ENCODE results near the gene FRS3.
A peak's percentile ranks its signal among the peaks of the same experiment; 100 is the strongest.
"Not testable (repeated sequence)": the region's sequence is repeated elsewhere in the genome, so short reads cannot be mapped to it uniquely, and the experiment has no call there.

The FRS3 gene

DNA sequence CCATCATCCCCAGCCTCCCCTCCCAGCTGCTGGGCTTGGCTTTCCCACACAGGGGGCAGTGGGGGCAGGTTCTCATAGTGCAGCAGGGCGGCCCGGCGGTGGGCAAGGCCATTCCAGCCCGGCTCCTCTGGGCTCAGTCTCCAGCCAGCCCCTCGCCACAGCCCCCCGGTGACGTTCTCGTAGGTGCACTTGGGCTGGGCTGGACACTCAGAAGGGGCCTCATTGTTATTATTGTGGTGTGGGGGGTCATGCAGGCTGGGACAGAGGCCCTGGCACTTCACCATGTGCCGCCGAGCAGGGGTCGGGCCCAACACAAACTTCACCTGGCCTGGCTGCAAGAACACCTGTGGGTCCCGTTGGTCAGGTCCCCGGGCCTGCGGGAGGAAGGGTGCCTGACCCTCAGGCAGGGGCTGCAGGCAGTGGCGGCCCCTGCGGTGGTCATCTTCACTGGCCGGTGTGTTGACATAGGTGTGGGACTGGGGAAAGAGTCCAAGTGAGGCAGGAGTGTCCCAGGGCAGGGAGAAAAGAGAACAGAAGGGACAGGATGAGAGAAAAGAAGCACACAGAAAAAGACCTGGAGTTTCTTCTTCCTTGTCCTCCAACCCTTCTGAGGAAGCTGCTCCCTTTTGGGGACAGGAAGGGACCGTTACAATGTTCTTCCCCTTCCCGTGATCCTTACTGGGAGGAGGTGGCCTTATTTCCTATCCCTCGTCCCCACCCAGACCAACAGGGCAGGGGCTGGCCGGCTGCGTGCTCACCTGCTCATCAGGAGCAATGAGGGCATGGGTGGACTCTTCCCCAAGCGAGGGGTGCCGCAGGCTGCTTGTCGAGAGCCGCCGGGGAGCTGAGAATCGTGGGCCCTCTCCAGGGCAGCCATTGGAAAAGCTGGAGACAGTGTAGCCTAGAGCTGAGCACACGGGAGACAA is 8.4 kb downstream of the FRS3 start:
- H3K4me3 Mint-ChIP-seq = no peak overlapping the region
- H3K9me3 Mint-ChIP-seq = no peaks in the 10 kb centered on the region
- peaks cover 8% of the 10 kb centered on the region for H3K36me3 Mint-ChIP-seq (ENCODE audit: insufficient read depth)
- ATAC-seq (replicated peaks) = no peak
- DNase-seq = no peak
- no peaks in the 10 kb centered on the region for H3K27me3 Mint-ChIP-seq
- H3K27ac Mint-ChIP-seq = no peak overlapping the region
- H3K4me1 Mint-ChIP-seq (ENCODE audit: low read depth in 2 of 2) = peaks cover 0 to 2% of the 10 kb centered on the region in 2 donors

GRCh38 chr6:41770381-41771057 is 9.2 kb downstream of the FRS3 start:
- H3K9me3 Mint-ChIP-seq = no peaks in the 10 kb centered on the region
- H3K27ac Mint-ChIP-seq = no peak overlapping the region
- no peak overlapping the region for H3K4me3 Mint-ChIP-seq
- no peak for ATAC-seq (replicated peaks)
- DNase-seq = no peak
- peaks cover 0 to 2% of the 10 kb centered on the region in 2 donors for H3K4me1 Mint-ChIP-seq (ENCODE audit: low read depth in 2 of 2)
- peaks cover 8% of the 10 kb centered on the region for H3K36me3 Mint-ChIP-seq (ENCODE audit: insufficient read depth)
- no peaks in the 10 kb centered on the region for H3K27me3 Mint-ChIP-seq

- no peaks in the 10 kb centered on the region for H3K9me3 Mint-ChIP-seq
- DNase-seq (no peak), ATAC-seq (replicated peaks) (no peak)
- H3K36me3 Mint-ChIP-seq (ENCODE audit: insufficient read depth) = peaks cover 8% of the 10 kb centered on the region
- H3K27ac Mint-ChIP-seq = peak overlapping the region in 1 of 2 donors; percentile 32
- no peaks in the 10 kb centered on the region for H3K27me3 Mint-ChIP-seq
- peaks cover 0 to 2% of the 10 kb centered on the region in 2 donors for H3K4me1 Mint-ChIP-seq (ENCODE audit: low read depth in 2 of 2)
- H3K4me3 Mint-ChIP-seq = no peak overlapping the region
These were observed 10.3 kb downstream of the FRS3 start for GRCh38 chr6:41769376-41769775.

- no peaks in the 10 kb centered on the region for H3K27me3 Mint-ChIP-seq
- no peak for ATAC-seq (replicated peaks)
- peaks cover 0 to 2% of the 10 kb centered on the region in 2 donors for H3K4me1 Mint-ChIP-seq (ENCODE audit: low read depth in 2 of 2)
- H3K4me3 Mint-ChIP-seq = no peak overlapping the region
- H3K27ac Mint-ChIP-seq = peak overlapping the region in 1 of 2 donors; percentile 32
- no peak for DNase-seq
- peaks cover 8% of the 10 kb centered on the region for H3K36me3 Mint-ChIP-seq (ENCODE audit: insufficient read depth)
- no peaks in the 10 kb centered on the region for H3K9me3 Mint-ChIP-seq
These were observed 11.0 kb downstream of the FRS3 start for GRCh38 chr6:41768545-41769308.

GRCh38 chr6:41767112-41767833 is 12.4 kb downstream of the FRS3 start:
- Mint-ChIP-seq H3K9me3 (no peaks in the 10 kb centered on the region), H3K4me1 (ENCODE audit: low read depth in 2 of 2) (peaks cover 0 to 2% of the 10 kb centered on the region in 2 donors), H3K27ac (no peak overlapping the region), H3K4me3 (no peak overlapping the region), H3K36me3 (ENCODE audit: insufficient read depth) (peaks cover 5% of the 10 kb centered on the region), H3K27me3 (no peaks in the 10 kb centered on the region)
- no peak for ATAC-seq (replicated peaks)
- DNase-seq = no peak

- not testable (repeated sequence) for H3K9me3 Mint-ChIP-seq; H3K4me3 Mint-ChIP-seq; H3K27me3 Mint-ChIP-seq; H3K36me3 Mint-ChIP-seq (ENCODE audit: insufficient read depth); ATAC-seq (replicated peaks); H3K4me1 Mint-ChIP-seq (ENCODE audit: low read depth in 2 of 2); DNase-seq
- H3K27ac Mint-ChIP-seq = peak overlapping the region in 1 of 2 donors; percentile 61
These were observed 13.5 kb downstream of the FRS3 start for GRCh38 chr6:41766043-41766664.

GRCh38 chr6:41763470-41763869 is 16.2 kb downstream of the FRS3 start:
- ATAC-seq (replicated peaks) = no peak
- DNase-seq = no peak
- Mint-ChIP-seq H3K27me3 (peaks cover 0 to 8% of the 10 kb centered on the region in 2 donors), H3K27ac (no peak overlapping the region), H3K4me1 (ENCODE audit: low read depth in 2 of 2) (peaks cover 0 to 2% of the 10 kb centered on the region in 2 donors), H3K9me3 (no peaks in the 10 kb centered on the region), H3K4me3 (no peak overlapping the region), H3K36me3 (ENCODE audit: insufficient read depth) (peaks cover 3% of the 10 kb centered on the region)

GRCh38 chr6:41759905-41760579 is 19.7 kb downstream of the FRS3 start:
- Mint-ChIP-seq H3K4me3 (no peak overlapping the region), H3K9me3 (no peaks in the 10 kb centered on the region), H3K36me3 (ENCODE audit: insufficient read depth) (peaks cover 3% of the 10 kb centered on the region), H3K4me1 (ENCODE audit: low read depth in 2 of 2) (no peaks in the 10 kb centered on the region), H3K27ac (no peak overlapping the region), H3K27me3 (peaks cover 0 to 24% of the 10 kb centered on the region in 2 donors)
- no peak for DNase-seq
- ATAC-seq (replicated peaks) = no peak

GRCh38 chr6:41759106-41759904 is 20.4 kb downstream of the FRS3 start:
- H3K4me3 Mint-ChIP-seq = no peak overlapping the region
- ATAC-seq (replicated peaks) (no peak), DNase-seq (no peak)
- H3K27me3 Mint-ChIP-seq = peaks cover 0 to 32% of the 10 kb centered on the region in 2 donors
- peaks cover 3% of the 10 kb centered on the region for H3K36me3 Mint-ChIP-seq (ENCODE audit: insufficient read depth)
- no peaks in the 10 kb centered on the region for H3K4me1 Mint-ChIP-seq (ENCODE audit: low read depth in 2 of 2)
- no peak overlapping the region for H3K27ac Mint-ChIP-seq
- no peaks in the 10 kb centered on the region for H3K9me3 Mint-ChIP-seq

- peaks cover 0 to 38% of the 10 kb centered on the region in 2 donors for H3K27me3 Mint-ChIP-seq
- H3K9me3 Mint-ChIP-seq = no peaks in the 10 kb centered on the region
These were observed 21.1 kb downstream of the FRS3 start for GRCh38 chr6:41758641-41759035.

DNA sequence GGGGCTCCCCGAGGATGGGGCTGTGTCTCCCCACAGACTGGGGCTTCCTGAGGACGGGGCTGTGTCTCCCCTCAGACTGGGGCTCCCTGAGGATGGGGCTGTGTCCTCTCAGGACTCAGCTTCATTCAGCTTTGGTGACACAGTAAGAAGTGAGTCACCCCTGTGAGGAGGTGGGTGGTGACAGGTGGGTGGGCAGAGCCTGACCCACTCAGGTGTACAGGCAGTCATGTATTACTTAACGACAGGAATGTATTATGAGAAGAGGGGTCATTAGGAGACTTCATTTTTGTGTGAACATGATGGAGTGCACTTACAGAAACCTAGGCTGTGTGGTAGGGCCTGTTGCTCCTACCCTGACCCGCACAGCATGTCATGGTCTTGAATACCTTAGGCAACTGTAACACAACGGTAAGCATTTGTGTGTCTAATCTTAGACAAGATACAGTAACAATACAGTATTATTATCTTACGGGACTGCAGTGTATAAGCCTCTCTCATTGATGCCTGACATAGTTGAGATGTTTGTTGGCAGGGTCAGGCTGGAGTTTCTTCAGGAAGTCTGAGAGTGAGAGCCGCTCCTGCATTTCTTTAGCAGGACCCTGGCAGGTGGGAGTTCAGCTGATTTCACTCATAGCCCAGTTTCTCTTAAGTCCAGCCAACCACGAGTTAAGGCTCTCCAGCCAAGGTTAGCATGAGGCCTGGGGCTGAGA is 21.6 kb downstream of the FRS3 start:
- H3K36me3 Mint-ChIP-seq (ENCODE audit: insufficient read depth) = peaks cover 3% of the 10 kb centered on the region
- ATAC-seq (replicated peaks) = no peak
- H3K27me3 Mint-ChIP-seq = peaks cover 0 to 44% of the 10 kb centered on the region in 2 donors
- no peaks in the 10 kb centered on the region for H3K4me1 Mint-ChIP-seq (ENCODE audit: low read depth in 2 of 2)
- no peak overlapping the region for H3K27ac Mint-ChIP-seq
- H3K9me3 Mint-ChIP-seq = no peaks in the 10 kb centered on the region
- no peak overlapping the region for H3K4me3 Mint-ChIP-seq
- no peak for DNase-seq

More at GRCh38 chr6:41758641-41759035, 21.1 kb downstream of the FRS3 start:
- Mint-ChIP-seq H3K36me3 (ENCODE audit: insufficient read depth) (peaks cover 3% of the 10 kb centered on the region), H3K27ac (no peak overlapping the region), H3K4me3 (no peak overlapping the region), H3K4me1 (ENCODE audit: low read depth in 2 of 2) (no peaks in the 10 kb centered on the region)
- DNase-seq = no peak
- no peak for ATAC-seq (replicated peaks)
